Measurements from ENCODE around the gene GLRA3. TPM values are rescaled to one million over a fixed set of nuclear protein-coding genes. Genes with fewer than 3 reads are reported as not detected.

GLRA3 gene
- total RNA-seq, 1 donor from 2014 or later = not detected

GRCh38 chr4:174648812-174649211 lies 180.2 kb downstream of the GLRA3 start:
- H3K36me3 Mint-ChIP-seq = no peaks in the 10 kb centered on the region
- no peak for DNase-seq (ENCODE audit: low spot score)
- Histone ChIP-seq H3K9ac (no peak overlapping the region), H3F3A (ENCODE audit: low read depth) (no peaks in the 10 kb centered on the region), H3K36me3 (no peaks in the 10 kb centered on the region), H3K79me2 (ENCODE audit: low read depth) (no peaks in the 10 kb centered on the region), H3K27me3 (no peaks in the 10 kb centered on the region), H4K20me1 (ENCODE audit: low read depth) (no peaks in the 10 kb centered on the region), H3K27ac (no peak overlapping the region), H3K9me3 (ENCODE audit: low read depth) (no peaks in the 10 kb centered on the region), H3K4me1 (peaks cover 6% of the 10 kb centered on the region), H2AFZ (replicated peaks) (no peak overlapping the region), H3K4me2 (no peak overlapping the region), H3K4me3 (no peak overlapping the region)
- no peak overlapping the region for H3K27ac Mint-ChIP-seq
- H3K9me3 Mint-ChIP-seq = no peaks in the 10 kb centered on the region
- TF ChIP-seq EZH2phosphoT487 (IDR thresholded peaks at IDR 0.05) (no peak), CTCF (IDR thresholded peaks at IDR 0.05) (no peak), EZH2 (IDR thresholded peaks at IDR 0.05) (no peak)
- no peak overlapping the region for H3K4me3 Mint-ChIP-seq
- H3K4me1 Mint-ChIP-seq = peaks cover 7% of the 10 kb centered on the region
- H3K27me3 Mint-ChIP-seq (ENCODE audit: insufficient read depth, low read depth) = no peaks in the 10 kb centered on the region

GRCh38 chr4:174646326-174646725 lies 182.7 kb downstream of the GLRA3 start:
- Mint-ChIP-seq H3K9me3 (no peaks in the 10 kb centered on the region), H3K27me3 (ENCODE audit: insufficient read depth, low read depth) (no peaks in the 10 kb centered on the region), H3K27ac (no peak overlapping the region), H3K36me3 (no peaks in the 10 kb centered on the region), H3K4me1 (peaks cover 7% of the 10 kb centered on the region), H3K4me3 (no peak overlapping the region)
- no peaks in the 10 kb centered on the region for H3K36me3 ChIP-seq
- no peaks in the 10 kb centered on the region for H3K9me3 ChIP-seq (ENCODE audit: low read depth)
- H3K79me2 ChIP-seq (ENCODE audit: low read depth) = no peaks in the 10 kb centered on the region
- H4K20me1 ChIP-seq (ENCODE audit: low read depth) = no peaks in the 10 kb centered on the region
- no peak overlapping the region for H3K27ac ChIP-seq
- H3K4me1 ChIP-seq = peaks cover 6% of the 10 kb centered on the region
- no peak overlapping the region for H3K9ac ChIP-seq
- TF ChIP-seq EZH2phosphoT487 (IDR thresholded peaks at IDR 0.05) (no peak), CTCF (IDR thresholded peaks at IDR 0.05) (no peak), EZH2 (IDR thresholded peaks at IDR 0.05) (no peak)
- H2AFZ ChIP-seq (replicated peaks) = no peak overlapping the region
- no peaks in the 10 kb centered on the region for H3F3A ChIP-seq (ENCODE audit: low read depth)
- no peak overlapping the region for H3K4me2 ChIP-seq
- no peak overlapping the region for H3K4me3 ChIP-seq
- no peak for DNase-seq (ENCODE audit: low spot score)
- no peaks in the 10 kb centered on the region for H3K27me3 ChIP-seq

- Histone ChIP-seq H3K79me2 (ENCODE audit: low read depth) (no peaks in the 10 kb centered on the region), H3F3A (ENCODE audit: low read depth) (no peaks in the 10 kb centered on the region), H4K20me1 (ENCODE audit: low read depth) (no peaks in the 10 kb centered on the region), H3K36me3 (no peaks in the 10 kb centered on the region), H3K27me3 (no peaks in the 10 kb centered on the region), H3K4me3 (no peak overlapping the region), H3K4me1 (no peaks in the 10 kb centered on the region), H3K9me3 (ENCODE audit: low read depth) (no peaks in the 10 kb centered on the region), H3K9ac (no peak overlapping the region), H3K27ac (no peak overlapping the region), H2AFZ (replicated peaks) (no peak overlapping the region), H3K4me2 (no peak overlapping the region)
- no peak for DNase-seq (ENCODE audit: low spot score)
- no peaks in the 10 kb centered on the region for H3K9me3 Mint-ChIP-seq
- no peak overlapping the region for H3K4me3 Mint-ChIP-seq
- H3K36me3 Mint-ChIP-seq = no peaks in the 10 kb centered on the region
- no peak overlapping the region for H3K27ac Mint-ChIP-seq
- H3K4me1 Mint-ChIP-seq = no peaks in the 10 kb centered on the region
- H3K27me3 Mint-ChIP-seq (ENCODE audit: insufficient read depth, low read depth) = no peaks in the 10 kb centered on the region
- TF ChIP-seq CTCF (IDR thresholded peaks at IDR 0.05) (no peak), EZH2 (IDR thresholded peaks at IDR 0.05) (no peak), EZH2phosphoT487 (IDR thresholded peaks at IDR 0.05) (no peak)
These were observed 188.9 kb downstream of the GLRA3 start for GRCh38 chr4:174640146-174640545.

Measured in neural progenitor cell (in vitro differentiated cells).